Measurements from ENCODE around the gene NRXN3.
"Not testable (repeated sequence)": the region's sequence is repeated elsewhere in the genome, so short reads cannot be mapped to it uniquely, and the experiment has no call there.

Gene NRXN3

DNA sequence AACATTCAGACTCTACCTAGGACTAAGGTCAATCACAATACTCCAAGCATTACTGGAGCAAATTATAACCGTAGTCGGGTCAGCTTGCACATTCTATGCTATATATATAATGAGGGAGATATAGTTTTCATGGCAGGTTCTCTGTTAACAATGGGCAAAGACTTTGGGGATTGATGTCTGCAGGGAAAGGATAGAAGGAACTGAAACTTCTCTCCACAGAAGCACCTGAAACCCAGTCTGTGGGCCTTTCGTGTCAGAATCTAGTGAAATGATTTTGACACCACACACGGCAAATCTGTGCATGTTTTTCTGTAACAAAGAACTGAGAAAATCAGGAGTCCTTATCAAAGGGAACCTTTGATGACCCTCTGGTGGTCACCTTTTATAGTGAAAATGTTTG lies 847.4 kb downstream of the NRXN3 start:
- in situ Hi-C loops (cut with MboI; ENCODE audit: low sequenced_read_pairs, unreplicated experiment) = no loop called here
- no peak for DNase-seq (ENCODE audit: low spot score)
- TF ChIP-seq, protein P1, sequence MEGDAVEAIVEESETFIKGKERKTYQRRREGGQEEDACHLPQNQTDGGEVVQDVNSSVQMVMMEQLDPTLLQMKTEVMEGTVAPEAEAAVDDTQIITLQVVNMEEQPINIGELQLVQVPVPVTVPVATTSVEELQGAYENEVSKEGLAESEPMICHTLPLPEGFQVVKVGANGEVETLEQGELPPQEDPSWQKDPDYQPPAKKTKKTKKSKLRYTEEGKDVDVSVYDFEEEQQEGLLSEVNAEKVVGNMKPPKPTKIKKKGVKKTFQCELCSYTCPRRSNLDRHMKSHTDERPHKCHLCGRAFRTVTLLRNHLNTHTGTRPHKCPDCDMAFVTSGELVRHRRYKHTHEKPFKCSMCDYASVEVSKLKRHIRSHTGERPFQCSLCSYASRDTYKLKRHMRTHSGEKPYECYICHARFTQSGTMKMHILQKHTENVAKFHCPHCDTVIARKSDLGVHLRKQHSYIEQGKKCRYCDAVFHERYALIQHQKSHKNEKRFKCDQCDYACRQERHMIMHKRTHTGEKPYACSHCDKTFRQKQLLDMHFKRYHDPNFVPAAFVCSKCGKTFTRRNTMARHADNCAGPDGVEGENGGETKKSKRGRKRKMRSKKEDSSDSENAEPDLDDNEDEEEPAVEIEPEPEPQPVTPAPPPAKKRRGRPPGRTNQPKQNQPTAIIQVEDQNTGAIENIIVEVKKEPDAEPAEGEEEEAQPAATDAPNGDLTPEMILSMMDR (IDR thresholded peaks at IDR 0.05; ENCODE audit: borderline replicate concordance, control extremely low read depth, extremely low read depth, insufficient read depth, missing control alignments) = no peak

DNA sequence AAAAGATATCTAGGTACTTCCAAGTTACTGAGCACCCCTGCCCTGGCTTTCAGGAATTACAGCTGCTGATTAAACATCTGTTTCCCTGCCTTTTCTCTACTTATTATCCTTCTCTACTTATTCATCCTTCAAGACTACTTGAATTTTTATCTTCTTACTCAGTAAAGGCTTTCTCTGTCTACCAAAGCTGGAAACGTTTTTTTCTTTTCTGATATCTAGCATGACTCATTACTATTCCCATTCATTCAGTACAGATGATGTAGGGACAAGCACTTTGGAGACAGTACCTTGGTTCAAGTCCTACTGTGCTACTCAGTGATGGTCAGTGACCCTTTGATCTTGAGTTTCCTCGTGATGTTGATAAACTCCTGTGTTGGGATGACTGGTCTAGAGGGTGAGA lies 848.7 kb downstream of the NRXN3 start:
- in situ Hi-C loops (cut with MboI; ENCODE audit: low sequenced_read_pairs, unreplicated experiment) = no loop called here
- TF ChIP-seq, protein P1 (IDR thresholded peaks at IDR 0.05; ENCODE audit: borderline replicate concordance, control extremely low read depth, extremely low read depth, insufficient read depth, missing control alignments) = no peak
- DNase-seq (ENCODE audit: low spot score) = no peak

DNA sequence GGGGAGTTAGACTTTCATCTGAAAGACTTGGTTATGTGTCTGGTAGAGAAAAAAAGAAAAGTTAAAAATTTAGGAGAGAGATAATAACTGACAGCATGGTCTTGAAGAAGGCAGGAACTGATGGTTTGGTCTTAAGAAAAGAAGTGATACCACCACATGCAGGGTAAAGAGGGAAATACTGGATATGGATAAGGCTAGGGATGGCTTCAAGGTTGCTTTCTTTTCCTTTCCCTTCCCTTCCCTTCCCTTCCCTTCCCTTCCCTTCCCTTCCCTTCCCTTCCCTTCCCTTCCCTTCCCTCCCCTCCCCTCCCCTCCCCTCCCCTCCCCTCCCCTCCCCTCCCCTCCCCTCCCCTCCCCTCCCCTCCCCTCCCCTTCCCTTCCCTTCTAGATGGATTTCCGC lies 849.7 kb downstream of the NRXN3 start:
- DNase-seq (ENCODE audit: low spot score); in situ Hi-C loops (cut with MboI; ENCODE audit: low sequenced_read_pairs, unreplicated experiment): not testable (repeated sequence)

DNA sequence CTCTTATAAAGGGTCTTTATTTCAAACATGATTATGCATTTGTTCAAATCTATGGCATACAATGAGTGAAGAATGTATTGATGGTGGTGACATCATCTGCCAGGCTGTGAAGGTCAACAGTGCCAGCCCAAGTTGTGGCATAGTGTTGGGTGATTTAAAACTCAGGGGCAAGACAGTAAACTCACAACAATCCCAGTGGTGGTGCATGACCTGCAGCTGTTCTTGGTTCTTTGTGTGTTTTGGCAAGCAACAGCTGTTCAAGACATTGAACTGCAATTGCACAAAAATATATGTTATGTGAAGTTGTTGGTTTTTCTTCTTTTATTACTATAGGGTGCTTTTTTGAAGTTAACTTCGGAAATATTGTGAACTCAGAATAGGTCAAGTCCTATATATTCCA lies 851.6 kb downstream of the NRXN3 start:
- DNase-seq (ENCODE audit: low spot score) = no peak
- TF ChIP-seq, protein P1 (IDR thresholded peaks at IDR 0.05; ENCODE audit: borderline replicate concordance, control extremely low read depth, extremely low read depth, insufficient read depth, missing control alignments) = no peak
- in situ Hi-C loops (cut with MboI; ENCODE audit: low sequenced_read_pairs, unreplicated experiment) = no loop called here

DNA sequence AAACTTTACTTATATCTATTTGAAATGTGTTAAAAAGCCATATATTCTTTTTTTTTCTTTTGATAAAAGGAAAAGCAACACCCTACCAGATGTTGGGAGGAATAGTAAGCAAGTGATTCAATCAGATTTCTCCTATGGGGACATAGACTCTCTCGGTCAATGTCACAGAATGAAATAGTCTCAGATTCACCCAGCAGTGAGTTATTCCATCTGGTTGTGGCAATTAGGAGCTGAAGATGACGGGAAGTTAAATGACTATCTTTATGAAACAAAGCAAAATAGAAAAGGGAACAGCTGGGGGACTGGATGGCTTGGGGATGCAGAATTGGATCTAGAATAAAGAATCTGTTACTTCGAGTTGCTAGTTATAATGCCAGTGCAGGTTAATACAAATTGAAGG lies 857.0 kb downstream of the NRXN3 start:
- in situ Hi-C loops (cut with MboI; ENCODE audit: low sequenced_read_pairs, unreplicated experiment) = no loop called here
- TF ChIP-seq, protein P1 (IDR thresholded peaks at IDR 0.05; ENCODE audit: borderline replicate concordance, control extremely low read depth, extremely low read depth, insufficient read depth, missing control alignments) = no peak
- DNase-seq (ENCODE audit: low spot score) = no peak

DNA sequence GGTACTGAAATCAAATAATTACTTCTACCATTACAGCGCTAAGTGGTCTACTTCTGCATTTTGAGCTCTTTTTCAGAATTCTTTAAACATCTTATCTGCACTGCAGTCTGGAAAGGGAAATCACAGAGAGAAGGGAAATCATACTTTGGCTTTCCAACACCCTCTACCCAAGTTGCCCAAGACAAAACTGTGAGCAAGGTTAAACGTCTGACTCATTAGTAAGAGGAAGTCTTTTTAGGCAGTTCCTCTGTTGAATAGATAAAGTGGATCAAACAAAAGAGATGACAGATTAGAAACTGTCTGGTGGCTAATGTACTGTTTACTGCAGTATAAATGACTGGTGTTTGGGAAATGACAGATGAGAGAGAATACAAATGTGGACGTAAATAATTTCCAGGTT lies 858.1 kb downstream of the NRXN3 start:
- in situ Hi-C loops (cut with MboI; ENCODE audit: low sequenced_read_pairs, unreplicated experiment) = no loop called here
- no peak for DNase-seq (ENCODE audit: low spot score)
- TF ChIP-seq, protein P1 (IDR thresholded peaks at IDR 0.05; ENCODE audit: borderline replicate concordance, control extremely low read depth, extremely low read depth, insufficient read depth, missing control alignments) = no peak

DNA sequence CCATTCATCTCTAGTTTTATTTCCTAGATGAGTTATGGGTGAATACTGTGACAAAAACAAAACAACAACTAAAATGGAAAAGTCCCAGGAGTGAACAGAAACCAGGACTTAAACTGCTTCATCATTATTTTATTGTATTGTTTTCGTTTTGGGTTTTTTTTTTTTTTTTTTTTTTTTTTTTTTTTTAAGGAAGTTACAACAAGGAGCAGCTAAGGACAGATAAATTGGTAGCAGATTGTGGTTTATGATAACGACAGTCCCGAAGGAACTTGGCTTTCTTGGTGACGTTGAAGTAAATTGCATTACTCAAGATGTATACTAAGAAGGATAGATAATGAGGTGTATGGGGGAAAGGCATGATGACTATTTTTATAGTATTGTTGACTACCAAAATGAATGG lies 866.3 kb downstream of the NRXN3 start:
- in situ Hi-C loops (cut with MboI; ENCODE audit: low sequenced_read_pairs, unreplicated experiment) = no loop called here

More for the DNA sequence above, 866.3 kb downstream of the NRXN3 start:
- no peak for DNase-seq (ENCODE audit: low spot score)
- TF ChIP-seq, protein P1 (IDR thresholded peaks at IDR 0.05; ENCODE audit: borderline replicate concordance, control extremely low read depth, extremely low read depth, insufficient read depth, missing control alignments) = no peak
